ENCODE measurements around the gene CSGALNACT2. TPM values are rescaled to one million over a fixed set of nuclear protein-coding genes. Genes with fewer than 3 reads are reported as not detected.

CSGALNACT2 gene
- total and polyA plus RNA-seq, 9 of the 15 experiments (the other 6 are each of a cell fraction or from before 2014, with no cell fraction given), result 1.4 to 7.3 (median 3.5) TPM

GRCh38 chr10:43230909-43231522 lies 92.8 kb downstream of the CSGALNACT2 start (continued):
- TF ChIP-seq GTF3C2 (IDR thresholded peaks at IDR 0.05; ENCODE audit: borderline replicate concordance, extremely low read depth, insufficient read length) (no peak), ZKSCAN3 (CRISPR knock-in tag; IDR thresholded peaks at IDR 0.05) (no peak)

- ATAC-seq (no peak), DNase-seq (ENCODE audit: extremely low read depth in 1 of 4, low spot score in 3 of 4) (no peak), FAIRE-seq (no peak)
- Histone ChIP-seq H3K4me2 (ENCODE audit: insufficient read depth, low read length) (no peak overlapping the region), H3K27me3 (ENCODE audit: control insufficient read depth in 2 of 2, insufficient read depth in 2 of 2, low read length in 2 of 2) (peaks cover 14 to 63% of the 10 kb centered on the region in 2 experiments; a peak in 4 of 5 replicates), H2AFZ (ENCODE audit: low read depth, low read length) (no peak overlapping the region), H3K4me1 (replicated peaks in 1 of 2; ENCODE audit: control insufficient read depth in 2 of 2, insufficient read depth in 2 of 2, low read length in 2 of 2) (peaks cover 0 to 21% of the 10 kb centered on the region in 2 experiments; a peak in 1 of 5 replicates), H3K9me3 (replicated peaks; ENCODE audit: control insufficient read depth, insufficient read depth, low read depth, low read length) (no peaks in the 10 kb centered on the region), H3K4me3 (no peak overlapping the region), H3K36me3 (ENCODE audit: control insufficient read depth, insufficient read depth, low read length) (no peaks in the 10 kb centered on the region), H4K20me1 (replicated peaks; ENCODE audit: control insufficient read depth, insufficient read depth, low read length) (peaks cover 21% of the 10 kb centered on the region), H3K79me2 (ENCODE audit: control insufficient read depth, insufficient read depth, low read length) (no peaks in the 10 kb centered on the region), H3K9ac (ENCODE audit: insufficient read depth in 1 of 2, low read depth in 2 of 2, low read length in 2 of 2) (no peak overlapping the region), H3K27ac (ENCODE audit: extremely low read depth, low read depth, low read length) (no peak overlapping the region), H3K9me1 (ENCODE audit: control insufficient read depth, insufficient read depth, low read length) (peaks cover 15% of the 10 kb centered on the region)
- in situ Hi-C loops (cut with MboI), result no loop called here
- TF ChIP-seq SMARCE1 (IDR thresholded peaks at IDR 0.05) (no peak), ZNF133 (CRISPR knock-in tag; IDR thresholded peaks at IDR 0.05) (no peak), MITF (IDR thresholded peaks at IDR 0.05) (no peak), E2F3 (CRISPR knock-in tag; IDR thresholded peaks at IDR 0.05) (no peak)
- WGBS (ENCODE audit: insufficient coverage, low coverage, missing lambda C conversion rate), result 0% methylated on average over 6 of the region's 6 CpGs
- no TSS peak for BruUV-seq (replicated peaks)
- ChIA-PET CTCF (ENCODE audit: low intra/inter-chr PET ratio) (no interaction called here), POLR2A (interaction anchor here (0.9 kb wide), 1 partner anchor 19 kb away, joined by 3 read pairs; no protein-coding TSS in a partner anchor)
- intact Hi-C loops (cut with micrococcal nuclease), result no loop called here
Measured at GRCh38 chr10:43231523-43232078, 93.4 kb downstream of the CSGALNACT2 start.
